NCI-H1417 (cell line): ENCODE measurements around the gene AP1G1.
A peak's percentile ranks its signal among the peaks of the same experiment; 100 is the strongest.

ENCODE experiments used
- DNase-seq, 3 experiments: peaks; one replicate each; lab custom pipeline; 2025; lab: John Stamatoyannopoulos, UW

AP1G1 gene

DNA sequence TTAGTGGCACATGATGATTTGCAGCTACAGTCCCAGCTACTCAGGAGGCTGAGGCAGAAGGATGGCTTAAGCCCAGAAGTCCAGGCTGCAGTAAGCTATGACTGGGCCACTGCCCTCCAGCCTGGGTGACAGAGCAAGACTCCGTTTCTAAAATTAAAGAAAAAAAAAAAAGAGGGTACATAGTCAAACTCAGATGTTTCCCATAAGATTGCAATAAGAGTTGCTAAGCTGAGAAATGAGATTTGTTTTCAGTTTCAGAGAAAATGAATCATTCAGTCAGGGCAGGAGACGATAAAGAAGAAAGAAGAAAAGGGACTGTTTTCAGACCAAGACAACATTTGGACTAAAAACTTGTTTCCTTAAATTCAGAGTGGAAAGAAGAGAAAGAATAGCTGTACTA lies 54.0 kb downstream of the AP1G1 start:
- DNase-seq = no peak

DNA sequence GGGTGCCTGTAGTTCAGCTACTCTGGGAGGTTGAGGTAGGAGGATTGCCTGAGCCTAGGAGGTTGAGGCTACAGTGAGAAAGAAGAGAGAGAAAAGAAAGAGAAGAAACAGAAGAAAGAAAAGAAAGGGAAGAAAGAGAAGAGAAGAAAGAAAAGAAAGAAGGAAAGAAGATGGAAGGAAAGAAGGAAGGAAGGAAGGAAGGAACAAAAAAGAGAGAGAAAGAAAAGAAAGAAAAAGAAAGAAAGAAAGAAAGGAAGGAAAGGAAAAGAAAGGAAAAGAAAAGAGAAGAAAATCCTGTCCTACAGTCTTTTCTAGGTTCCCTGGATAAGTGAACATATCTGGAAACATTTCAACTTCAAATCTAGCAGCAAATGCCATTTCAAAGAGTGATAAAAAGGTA lies 54.5 kb downstream of the AP1G1 start:
- DNase-seq = no peak

DNA sequence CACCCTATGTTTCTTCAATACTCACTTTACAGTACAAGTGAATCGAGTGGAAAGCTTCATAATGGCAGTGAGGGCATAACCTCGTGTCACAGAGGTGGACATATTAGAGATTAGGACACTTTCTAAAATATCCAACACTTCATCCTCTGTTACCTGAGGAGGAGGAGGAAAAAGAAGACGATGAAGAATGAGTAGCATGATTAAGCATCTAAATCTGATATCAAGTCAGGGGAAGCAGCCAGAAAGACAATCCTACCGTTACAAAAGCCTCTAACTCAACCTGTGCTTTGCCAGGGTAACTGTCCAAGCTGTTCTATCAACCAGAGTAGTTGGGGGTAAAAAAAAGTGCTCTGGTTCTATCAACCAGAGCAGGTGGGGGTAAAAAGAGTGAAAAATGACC lies 60.4 kb downstream of the AP1G1 start:
- no peak for DNase-seq

DNA sequence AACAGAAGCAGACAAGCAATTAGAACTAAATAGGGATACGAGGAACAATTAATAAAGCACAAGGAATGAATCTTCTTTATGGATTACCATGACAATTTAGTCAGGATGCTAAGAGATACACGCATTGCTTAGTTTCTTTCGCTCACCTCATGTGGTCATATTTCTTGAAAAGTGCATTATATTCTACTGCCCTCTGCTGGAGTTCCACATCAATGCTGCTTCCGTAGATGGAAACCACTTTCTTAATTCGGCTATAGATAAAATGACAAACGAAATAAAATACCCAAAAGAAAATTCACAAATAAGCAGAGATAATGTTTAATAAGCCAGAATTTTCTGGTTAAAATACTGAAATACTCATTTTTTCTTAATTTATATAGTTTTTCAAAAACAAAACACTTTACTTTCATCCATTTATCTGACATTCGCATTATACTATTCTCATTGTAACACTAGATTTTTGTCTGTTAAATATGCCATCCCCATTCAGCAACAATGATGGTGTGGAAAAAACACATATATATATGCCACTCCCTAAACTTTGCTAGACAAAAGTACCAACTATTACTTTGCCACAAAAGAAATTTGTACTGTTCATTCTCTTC lies 62.1 kb downstream of the AP1G1 start:
- peak in 2 of 3 experiments; percentile 2 to 57 for DNase-seq

DNA sequence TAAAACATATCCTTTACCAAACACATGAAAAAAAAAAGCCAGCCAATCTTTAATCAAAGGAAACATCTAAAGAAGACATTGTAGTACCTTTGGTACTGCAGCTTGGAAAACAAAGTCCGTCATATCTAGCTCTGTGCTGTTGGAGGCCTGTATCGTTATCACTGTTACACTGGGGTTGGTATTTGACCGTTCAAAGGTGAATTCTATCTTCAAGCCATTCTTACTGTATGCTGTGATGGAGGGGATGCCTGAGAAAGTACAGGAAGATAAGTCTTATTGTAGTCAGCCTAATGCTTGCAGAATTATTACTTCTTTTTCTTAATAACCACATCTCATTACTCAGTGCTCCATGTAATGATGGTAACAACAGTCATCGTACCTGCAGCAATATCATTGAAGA lies 69.8 kb downstream of the AP1G1 start:
- no peak for DNase-seq

DNA sequence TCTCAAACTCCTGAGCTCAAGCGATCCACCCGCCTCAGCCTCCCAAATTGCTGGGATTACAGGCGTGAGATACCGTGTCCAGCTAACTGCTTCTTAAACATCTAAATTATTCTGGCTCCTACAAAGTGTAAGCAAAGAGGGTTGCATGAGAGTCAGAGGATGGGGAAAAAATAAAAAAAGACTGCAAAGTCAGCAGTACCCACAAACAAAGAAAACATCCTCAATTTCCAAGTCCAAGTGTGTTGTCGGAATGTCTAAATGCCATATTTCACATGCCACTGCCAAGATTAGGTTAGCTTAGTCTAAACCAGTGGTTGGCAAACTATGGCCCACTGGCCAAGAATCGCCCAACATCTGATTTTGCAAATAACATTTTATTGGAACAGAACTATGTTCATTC lies 71.1 kb downstream of the AP1G1 start:
- DNase-seq = no peak

DNA sequence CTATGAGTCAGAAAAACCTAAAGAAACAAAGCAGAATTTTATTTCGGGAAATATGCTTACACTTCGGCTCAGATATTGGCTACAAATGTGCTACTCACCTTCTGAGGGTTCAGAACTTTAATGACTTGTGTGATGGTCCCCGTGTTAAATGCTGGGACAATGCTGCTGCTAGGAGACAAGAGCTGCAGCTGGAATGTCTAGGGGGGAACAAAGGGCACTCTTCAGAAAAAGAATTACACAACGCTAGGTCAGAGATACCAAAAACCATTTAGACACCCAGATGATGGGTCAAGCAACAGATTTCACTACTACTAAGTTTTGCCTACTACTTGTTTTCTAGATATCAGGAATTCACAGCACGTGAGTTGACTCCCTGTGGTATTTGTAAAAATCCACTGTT lies 74.1 kb downstream of the AP1G1 start:
- DNase-seq = no peak

DNA sequence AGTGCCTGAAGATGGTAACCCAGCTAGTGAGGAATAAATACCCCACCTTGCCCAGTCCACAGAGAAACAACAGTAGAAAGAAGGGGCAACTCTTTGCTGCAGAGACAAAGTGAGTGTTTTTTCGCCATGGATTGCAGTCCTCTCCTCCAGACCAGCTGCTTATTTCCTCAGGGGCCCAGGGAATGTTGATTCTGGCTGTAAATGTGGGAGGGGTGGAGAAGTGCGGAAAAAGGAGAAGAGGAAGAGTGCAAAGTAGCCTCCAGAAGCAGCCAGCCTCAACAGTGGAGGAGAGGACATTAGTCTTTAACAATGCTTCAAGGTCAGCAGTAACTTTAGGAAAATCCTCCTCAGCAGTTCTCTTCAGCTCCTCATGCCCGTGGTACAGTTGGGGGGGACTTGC lies 76.0 kb downstream of the AP1G1 start:
- DNase-seq = no peak

DNA sequence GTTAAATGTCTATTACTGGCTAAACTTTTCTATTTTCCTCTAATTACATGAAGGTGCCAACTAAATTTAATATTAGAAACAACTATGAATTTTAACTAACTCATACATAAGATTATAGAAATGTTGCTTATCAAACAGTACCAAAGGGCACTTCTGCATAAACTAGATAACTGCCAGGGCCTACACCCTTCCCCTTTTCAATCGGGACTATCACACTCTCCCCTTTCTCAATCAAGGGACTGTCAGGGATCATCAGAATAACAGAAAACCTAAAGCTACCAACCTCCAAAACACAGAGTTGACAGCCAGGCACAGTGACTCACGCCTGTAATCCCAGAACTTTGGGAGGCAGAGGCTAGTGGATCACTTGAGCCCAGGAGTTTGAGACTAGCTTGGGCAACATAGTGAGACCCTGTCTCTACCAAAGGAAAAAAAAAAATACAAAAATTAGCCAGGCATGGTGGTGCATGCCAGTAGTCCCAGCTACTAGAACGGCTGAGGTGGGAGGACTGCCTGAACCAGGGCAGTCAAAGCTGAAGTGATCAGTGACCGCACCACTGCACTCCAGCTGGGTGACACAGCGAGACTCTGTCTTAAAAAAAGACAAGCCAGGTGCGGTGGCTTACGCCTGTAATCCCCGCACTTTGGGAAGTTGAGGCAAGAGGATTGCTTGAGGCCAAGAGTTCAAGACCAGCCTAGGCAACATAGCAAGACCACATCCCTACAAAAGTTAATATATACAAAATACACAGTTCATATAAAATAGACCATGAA lies 80.9 kb downstream of the AP1G1 start:
- DNase-seq = no peak

DNA sequence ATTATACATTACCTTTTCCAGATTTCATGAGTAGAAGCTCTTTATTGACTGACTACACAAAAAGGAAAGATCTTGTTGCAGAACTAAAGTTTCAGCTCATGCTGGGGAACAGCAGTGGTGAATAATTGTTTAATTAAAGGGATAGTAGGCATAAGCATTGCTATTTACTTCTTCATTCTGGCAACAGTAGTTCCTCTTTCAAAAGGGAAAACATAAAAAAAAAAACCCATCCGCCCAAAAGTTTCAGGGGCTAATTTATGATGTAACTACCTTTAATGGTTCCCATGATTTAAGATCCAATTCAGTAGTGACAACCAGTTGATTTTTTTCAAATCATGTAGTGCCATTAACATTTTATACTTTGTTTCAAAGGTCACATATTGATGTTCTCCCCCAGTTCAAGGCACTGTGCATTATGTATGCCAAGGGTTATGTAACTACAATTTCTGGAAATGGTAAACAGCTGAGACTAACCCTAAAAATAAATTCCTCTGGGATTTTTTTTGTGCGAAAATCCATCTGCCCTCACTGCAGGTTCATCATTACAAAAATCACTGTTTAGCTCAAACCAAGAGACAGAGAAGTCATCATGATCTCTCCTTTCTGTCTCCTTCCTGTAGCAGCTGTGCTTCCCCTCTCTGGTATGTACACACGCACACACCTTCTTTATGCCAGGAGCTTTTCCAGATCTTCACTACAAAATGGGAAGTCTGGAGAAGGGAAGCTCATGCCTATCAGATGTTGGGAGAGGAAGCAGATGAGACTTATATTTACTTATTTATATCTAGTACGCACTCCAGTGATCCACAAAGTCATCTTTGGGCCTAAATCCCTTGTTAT lies 81.9 kb downstream of the AP1G1 start:
- no peak for DNase-seq

DNA sequence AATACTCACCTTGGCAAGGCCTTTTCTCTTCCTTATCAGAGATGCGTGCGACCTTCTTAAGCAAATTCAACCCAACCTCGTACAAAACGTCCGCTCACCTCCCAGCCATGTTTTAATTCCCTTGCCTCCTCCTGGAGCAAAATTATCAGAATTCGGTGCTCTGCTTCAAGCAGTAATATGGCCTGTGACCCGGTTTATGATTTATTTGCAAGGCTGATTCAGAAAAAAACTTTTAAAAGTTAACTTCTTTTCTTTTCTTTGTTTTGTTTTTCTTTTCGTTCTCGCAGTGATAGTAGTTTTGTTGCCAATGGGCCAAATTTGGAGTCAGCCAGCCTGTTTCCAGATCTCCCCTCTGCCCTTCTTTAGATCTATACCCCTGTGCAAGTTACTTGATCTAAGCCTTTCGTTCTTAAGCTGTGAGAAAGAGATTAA lies 84.3 kb downstream of the AP1G1 start, which contains the start of gene PHLPP2:
Gene PHLPP2, minus strand, starts transcription at position 382 of the 432 bp plus-strand sequence. CDS start 9,906 bp downstream, outside the sequence.
- no peak for DNase-seq

DNA sequence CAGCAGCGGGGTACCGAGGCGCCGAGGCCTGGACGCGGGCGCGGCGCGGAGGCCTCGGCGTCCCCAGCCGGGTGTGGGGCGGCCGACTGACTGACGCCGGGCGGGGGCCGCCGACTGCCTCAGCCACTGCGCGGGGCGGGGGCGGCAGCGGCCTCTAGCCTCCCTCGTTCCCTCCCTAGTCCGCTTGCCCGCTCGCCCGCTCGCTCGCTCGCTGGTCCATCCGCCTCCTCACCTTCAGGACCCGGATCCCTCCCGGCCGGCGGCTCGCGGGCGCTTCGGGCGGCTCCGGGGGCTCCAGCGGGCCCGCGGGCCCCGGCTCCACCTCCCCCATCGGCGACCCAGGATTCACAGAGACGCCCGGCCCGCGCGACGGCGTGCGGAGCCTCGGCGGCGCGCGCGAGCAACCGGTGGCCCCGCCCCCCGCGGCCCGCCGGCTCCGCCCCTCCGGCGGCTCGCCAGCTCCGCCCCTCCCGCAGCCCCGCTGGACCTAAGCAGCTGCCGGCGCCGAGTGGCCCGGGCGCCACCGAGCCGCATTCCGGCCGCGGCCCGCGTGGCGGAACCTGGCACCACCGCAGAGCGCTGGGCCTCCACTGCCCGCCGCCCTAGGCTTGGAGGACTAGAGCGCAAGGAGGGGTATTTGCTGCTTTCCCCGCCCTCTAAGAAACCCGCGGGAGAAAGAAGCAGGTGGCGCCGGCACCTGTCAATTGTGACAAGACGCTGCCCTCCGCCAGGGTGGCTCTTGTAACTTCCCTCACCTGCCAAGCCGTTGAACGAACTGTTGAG lies 84.9 kb downstream of the AP1G1 start:
- DNase-seq = peak; percentile 85 to 94 (median 92)

DNA sequence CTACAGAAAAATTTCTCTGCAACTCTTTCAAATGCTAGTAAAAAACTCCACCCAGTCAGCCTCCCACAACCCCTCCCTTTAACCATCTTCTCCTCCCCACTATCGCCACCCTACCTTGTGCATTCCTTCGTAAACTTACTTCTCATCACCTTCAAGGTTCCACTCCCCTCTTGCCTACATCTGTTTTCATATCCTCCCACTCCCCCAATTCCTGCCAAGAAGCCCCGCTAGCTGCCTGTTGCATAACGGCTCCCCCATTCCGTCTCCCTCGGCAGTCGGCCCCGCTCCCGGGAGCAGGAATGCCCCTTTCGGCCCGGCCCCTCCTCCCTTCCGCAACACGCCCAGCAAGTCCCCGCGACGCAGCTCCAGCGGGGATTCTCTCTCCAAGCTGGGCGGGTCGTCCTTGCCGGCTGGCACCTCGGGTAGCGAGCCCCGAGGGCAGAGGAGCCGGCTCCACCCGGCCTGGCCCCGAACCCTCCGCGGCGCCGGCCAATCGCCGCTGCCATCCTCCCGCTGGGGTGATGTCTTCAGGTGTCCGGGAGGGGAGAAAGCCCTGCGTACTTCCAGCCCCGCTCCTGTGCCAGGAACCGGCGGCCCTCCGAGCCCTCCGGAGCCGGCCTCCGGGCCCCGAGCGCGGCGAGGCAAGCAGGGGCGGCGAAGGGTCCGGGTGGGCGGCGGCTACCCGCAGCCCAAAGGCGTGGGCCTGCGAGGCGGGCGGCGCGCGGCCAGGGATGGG lies 85.7 kb downstream of the AP1G1 start:
- peak; percentile 41 to 87 (median 86) for DNase-seq

DNA sequence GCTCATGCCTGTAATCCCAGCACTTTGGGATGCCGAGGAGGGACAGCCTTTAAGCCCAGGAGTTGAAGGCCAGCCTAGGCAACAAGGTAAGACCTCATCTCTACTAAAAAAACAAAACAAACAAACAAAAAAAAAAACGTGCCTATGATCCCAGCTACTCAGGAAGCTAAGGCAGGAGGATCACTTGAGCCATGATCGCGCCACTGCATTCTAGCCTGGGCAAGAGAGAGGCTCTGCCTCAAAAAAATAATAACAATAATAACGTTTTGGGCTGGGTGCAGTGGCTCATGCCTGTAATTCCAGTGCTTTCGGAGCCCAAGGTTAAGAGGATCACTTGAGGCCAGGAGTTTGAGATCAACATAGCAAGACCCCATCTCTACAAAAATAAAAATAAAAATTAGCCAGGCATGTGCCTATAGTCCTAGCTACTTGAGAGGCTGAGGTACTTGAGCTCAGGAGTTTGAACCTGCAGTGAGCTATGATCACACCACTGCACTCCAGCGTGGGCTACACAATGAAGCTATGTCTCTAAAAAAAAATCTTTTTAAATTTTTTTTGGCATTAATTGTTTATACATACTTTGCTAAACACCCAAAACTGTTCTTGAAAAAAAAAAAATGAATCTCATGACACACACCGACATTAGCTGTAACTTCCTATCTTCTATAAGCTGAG lies 87.4 kb downstream of the AP1G1 start:
- DNase-seq = no peak

DNA sequence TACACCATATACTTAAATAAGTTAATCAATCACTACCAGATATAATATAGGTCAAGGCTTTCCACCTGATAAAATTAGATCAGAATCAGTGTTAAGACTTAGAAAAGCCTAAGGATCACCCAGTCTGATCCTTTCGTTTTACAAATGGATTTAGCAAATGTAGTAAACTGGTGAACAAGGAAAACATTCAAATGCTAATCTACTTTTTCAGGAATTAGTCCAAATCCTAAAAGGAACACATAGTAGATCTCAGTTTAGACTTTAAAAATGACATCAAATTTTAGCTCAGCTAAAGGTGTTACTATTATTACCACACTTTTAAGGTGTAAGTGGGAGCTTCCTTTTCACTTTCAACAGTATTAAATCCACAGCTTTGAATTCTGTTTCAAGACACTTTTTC lies 96.1 kb downstream of the AP1G1 start:
- no peak for DNase-seq

DNA sequence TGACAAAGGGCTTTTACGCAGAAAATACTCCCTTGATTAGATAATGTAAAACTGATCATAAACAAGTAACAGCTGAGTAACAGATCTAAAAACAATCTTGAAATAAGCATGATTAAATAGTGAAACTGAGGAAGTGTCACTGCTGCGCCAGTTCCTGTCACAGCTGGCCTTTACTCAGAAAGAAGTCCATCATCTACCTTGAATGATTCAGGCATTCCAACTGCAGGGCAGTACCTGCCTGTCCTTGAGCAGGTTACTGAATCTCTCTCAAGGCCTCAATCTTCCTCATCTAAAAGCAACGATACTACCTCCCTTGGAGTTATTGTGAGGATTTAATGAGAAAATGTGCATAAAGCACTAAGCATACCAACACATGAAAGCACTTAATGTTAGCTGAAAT lies 96.8 kb downstream of the AP1G1 start:
- no peak for DNase-seq

DNA sequence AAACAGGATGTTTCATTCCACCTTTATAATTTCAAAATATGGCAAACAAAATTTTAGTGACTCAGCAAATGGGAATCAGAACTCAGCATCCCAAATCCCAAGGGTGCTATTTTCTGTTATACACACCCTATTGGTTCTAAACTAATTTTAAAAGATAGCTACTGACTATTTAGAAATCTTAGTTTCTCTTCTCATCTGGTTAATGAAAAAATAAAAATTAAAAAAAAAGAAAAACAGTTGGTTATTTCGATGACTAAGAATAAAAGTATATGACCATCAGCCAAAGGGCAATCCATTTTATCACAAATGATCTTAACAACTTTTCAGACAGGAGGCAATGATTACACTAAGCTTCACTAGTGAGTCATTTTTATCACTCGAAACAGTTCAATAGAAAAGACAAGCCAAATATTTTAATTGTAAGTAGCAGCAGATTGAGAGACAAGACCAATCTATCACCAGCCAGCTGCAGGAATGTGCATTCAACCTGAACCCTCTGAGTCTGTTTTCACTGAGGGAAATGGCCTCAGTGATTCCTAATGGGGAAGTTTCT lies 99.3 kb downstream of the AP1G1 start:
- DNase-seq = no peak

DNA sequence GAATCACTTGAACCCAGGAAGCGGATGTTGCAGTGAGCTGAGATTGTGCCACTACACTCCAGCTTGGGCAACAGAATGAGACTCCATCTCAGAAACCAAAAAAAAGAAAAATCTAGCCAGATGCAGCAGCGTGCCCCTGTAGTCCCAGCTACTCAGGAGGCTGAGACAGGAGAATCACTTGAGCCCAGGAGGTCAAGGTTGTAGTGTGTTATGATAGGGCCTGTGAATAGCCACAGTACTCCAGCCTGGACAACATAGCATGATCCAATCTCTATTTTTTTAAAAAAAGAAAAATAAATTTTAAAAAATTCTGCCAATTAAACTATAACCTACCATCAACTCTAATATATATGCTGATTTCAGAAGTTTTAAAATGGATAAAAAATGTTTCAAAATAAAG lies 99.9 kb downstream of the AP1G1 start:
- DNase-seq = no peak

DNA sequence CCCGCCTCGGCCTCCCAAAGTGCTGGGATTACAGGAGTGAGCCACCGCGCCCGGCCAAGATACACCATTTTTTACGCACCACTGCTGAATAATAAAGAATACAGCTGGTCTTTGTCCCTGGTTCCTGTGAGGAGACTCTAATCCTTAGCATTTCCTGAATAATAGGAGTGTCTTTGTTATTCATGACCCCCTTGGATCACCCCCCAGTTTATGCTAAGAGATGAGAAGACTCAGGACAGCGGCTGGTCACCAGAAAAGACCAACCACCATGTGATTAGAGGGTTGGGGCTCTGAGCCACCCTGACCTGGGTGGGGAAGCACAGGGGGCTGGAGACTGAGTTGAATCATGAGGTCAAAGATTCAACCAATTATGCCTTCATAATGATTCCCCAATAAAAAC lies 101.4 kb downstream of the AP1G1 start:
- no peak for DNase-seq

DNA sequence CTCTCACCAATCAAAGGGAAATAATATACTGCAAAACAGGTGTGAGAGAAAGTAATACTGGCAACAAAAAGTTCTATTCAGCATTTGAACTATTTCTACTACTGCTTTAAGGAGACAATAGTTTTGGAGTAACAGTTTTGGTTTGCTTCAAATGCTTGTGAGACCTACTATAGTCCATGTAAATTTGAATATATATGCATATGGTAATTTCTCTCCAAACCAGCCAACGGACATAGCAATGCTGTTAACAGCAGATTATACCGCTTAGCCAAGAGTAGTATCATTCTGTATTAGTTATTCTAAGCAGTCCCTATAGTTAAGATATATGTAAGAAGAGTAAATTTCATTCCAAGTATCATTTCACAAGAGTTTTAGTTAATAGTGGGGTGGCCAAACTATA lies 102.6 kb downstream of the AP1G1 start:
- DNase-seq = no peak
